ENCODE data around the gene SPRR3. TPM values are rescaled to one million over a fixed set of nuclear protein-coding genes. Genes with fewer than 3 reads are reported as not detected.

The SPRR3 gene
- total and polyA plus RNA-seq, 2 experiments from 2014 or later: not detected

- H3K36me3 ChIP-seq (ENCODE audit: insufficient read depth): no peaks in the 10 kb centered on the region
- no peaks in the 10 kb centered on the region; the same call in 2 of the 3 replicates for H3K36me3 Mint-ChIP-seq (ENCODE audit: low read depth)
- H3K79me2 ChIP-seq (replicated peaks; ENCODE audit: insufficient read depth): no peaks in the 10 kb centered on the region
- no peak for DNase-seq (ENCODE audit: low spot score)
- no peak overlapping the region for H3K4me3 Mint-ChIP-seq
- no peak for ATAC-seq
- no peak overlapping the region for H3K4me2 ChIP-seq
- H3K27me3 ChIP-seq (ENCODE audit: insufficient read depth): no peaks in the 10 kb centered on the region
- no peaks in the 10 kb centered on the region for H3K27me3 Mint-ChIP-seq (ENCODE audit: insufficient read depth, low read depth, poor library complexity)
- H4K20me1 ChIP-seq (replicated peaks; ENCODE audit: insufficient read depth): no peaks in the 10 kb centered on the region
- no peak overlapping the region for H3K27ac ChIP-seq (ENCODE audit: low read depth)
- peaks cover 11% of the 10 kb centered on the region; the same call in 2 of the 3 replicates for H3K4me1 Mint-ChIP-seq
- no peaks in the 10 kb centered on the region for H3F3A ChIP-seq (replicated peaks; ENCODE audit: low read depth)
- TF ChIP-seq ZNF331 (CRISPR knock-in tag; IDR thresholded peaks at IDR 0.05; ENCODE audit: low read depth) (no peak), EZH2phosphoT487 (IDR thresholded peaks at IDR 0.05; ENCODE audit: unreplicated experiment) (no peak), POLR2AphosphoS5 (IDR thresholded peaks at IDR 0.05; ENCODE audit: low read depth) (no peak), JUNB (IDR thresholded peaks at IDR 0.05; ENCODE audit: unreplicated experiment) (no peak), ZNF114 (CRISPR knock-in tag; IDR thresholded peaks at IDR 0.05) (no peak), NANOG (IDR thresholded peaks at IDR 0.05; ENCODE audit: borderline replicate concordance) (no peak)
- TF ChIP-seq, protein P1, sequence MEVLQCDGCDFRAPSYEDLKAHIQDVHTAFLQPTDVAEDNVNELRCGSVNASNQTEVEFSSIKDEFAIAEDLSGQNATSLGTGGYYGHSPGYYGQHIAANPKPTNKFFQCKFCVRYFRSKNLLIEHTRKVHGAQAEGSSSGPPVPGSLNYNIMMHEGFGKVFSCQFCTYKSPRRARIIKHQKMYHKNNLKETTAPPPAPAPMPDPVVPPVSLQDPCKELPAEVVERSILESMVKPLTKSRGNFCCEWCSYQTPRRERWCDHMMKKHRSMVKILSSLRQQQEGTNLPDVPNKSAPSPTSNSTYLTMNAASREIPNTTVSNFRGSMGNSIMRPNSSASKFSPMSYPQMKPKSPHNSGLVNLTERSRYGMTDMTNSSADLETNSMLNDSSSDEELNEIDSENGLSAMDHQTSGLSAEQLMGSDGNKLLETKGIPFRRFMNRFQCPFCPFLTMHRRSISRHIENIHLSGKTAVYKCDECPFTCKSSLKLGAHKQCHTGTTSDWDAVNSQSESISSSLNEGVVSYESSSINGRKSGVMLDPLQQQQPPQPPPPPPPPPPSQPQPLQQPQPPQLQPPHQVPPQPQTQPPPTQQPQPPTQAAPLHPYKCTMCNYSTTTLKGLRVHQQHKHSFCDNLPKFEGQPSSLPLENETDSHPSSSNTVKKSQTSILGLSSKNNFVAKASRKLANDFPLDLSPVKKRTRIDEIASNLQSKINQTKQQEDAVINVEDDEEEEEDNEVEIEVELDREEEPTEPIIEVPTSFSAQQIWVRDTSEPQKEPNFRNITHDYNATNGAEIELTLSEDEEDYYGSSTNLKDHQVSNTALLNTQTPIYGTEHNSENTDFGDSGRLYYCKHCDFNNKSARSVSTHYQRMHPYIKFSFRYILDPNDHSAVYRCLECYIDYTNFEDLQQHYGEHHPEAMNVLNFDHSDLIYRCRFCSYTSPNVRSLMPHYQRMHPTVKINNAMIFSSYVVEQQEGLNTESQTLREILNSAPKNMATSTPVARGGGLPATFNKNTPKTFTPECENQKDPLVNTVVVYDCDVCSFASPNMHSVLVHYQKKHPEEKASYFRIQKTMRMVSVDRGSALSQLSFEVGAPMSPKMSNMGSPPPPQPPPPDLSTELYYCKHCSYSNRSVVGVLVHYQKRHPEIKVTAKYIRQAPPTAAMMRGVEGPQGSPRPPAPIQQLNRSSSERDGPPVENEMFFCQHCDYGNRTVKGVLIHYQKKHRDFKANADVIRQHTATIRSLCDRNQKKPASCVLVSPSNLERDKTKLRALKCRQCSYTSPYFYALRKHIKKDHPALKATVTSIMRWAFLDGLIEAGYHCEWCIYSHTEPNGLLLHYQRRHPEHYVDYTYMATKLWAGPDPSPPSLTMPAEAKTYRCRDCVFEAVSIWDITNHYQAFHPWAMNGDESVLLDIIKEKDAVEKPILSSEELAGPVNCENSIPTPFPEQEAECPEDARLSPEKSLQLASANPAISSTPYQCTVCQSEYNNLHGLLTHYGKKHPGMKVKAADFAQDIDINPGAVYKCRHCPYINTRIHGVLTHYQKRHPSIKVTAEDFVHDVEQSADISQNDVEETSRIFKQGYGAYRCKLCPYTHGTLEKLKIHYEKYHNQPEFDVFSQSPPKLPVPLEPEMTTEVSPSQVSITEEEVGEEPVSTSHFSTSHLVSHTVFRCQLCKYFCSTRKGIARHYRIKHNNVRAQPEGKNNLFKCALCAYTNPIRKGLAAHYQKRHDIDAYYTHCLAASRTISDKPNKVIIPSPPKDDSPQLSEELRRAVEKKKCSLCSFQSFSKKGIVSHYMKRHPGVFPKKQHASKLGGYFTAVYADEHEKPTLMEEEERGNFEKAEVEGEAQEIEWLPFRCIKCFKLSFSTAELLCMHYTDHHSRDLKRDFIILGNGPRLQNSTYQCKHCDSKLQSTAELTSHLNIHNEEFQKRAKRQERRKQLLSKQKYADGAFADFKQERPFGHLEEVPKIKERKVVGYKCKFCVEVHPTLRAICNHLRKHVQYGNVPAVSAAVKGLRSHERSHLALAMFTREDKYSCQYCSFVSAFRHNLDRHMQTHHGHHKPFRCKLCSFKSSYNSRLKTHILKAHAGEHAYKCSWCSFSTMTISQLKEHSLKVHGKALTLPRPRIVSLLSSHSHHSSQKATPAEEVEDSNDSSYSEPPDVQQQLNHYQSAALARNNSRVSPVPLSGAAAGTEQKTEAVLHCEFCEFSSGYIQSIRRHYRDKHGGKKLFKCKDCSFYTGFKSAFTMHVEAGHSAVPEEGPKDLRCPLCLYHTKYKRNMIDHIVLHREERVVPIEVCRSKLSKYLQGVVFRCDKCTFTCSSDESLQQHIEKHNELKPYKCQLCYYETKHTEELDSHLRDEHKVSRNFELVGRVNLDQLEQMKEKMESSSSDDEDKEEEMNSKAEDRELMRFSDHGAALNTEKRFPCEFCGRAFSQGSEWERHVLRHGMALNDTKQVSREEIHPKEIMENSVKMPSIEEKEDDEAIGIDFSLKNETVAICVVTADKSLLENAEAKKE (CRISPR knock-in tag; IDR thresholded peaks at IDR 0.05): no peak
- TF ChIP-seq, protein P2, sequence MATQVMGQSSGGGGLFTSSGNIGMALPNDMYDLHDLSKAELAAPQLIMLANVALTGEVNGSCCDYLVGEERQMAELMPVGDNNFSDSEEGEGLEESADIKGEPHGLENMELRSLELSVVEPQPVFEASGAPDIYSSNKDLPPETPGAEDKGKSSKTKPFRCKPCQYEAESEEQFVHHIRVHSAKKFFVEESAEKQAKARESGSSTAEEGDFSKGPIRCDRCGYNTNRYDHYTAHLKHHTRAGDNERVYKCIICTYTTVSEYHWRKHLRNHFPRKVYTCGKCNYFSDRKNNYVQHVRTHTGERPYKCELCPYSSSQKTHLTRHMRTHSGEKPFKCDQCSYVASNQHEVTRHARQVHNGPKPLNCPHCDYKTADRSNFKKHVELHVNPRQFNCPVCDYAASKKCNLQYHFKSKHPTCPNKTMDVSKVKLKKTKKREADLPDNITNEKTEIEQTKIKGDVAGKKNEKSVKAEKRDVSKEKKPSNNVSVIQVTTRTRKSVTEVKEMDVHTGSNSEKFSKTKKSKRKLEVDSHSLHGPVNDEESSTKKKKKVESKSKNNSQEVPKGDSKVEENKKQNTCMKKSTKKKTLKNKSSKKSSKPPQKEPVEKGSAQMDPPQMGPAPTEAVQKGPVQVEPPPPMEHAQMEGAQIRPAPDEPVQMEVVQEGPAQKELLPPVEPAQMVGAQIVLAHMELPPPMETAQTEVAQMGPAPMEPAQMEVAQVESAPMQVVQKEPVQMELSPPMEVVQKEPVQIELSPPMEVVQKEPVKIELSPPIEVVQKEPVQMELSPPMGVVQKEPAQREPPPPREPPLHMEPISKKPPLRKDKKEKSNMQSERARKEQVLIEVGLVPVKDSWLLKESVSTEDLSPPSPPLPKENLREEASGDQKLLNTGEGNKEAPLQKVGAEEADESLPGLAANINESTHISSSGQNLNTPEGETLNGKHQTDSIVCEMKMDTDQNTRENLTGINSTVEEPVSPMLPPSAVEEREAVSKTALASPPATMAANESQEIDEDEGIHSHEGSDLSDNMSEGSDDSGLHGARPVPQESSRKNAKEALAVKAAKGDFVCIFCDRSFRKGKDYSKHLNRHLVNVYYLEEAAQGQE (IDR thresholded peaks at IDR 0.05; ENCODE audit: unreplicated experiment): no peak
- no peak overlapping the region for H3K4me3 ChIP-seq
- H2AFZ ChIP-seq: no peak overlapping the region
- no peak overlapping the region for H3K27ac Mint-ChIP-seq
- no peaks in the 10 kb centered on the region; the same call in 1 of the 2 replicates for H3K4me1 ChIP-seq (ENCODE audit: insufficient read depth)
- no peaks in the 10 kb centered on the region for H3K9me2 ChIP-seq (ENCODE audit: insufficient read depth)
- peaks cover 8% of the 10 kb centered on the region; the same call in 2 of the 3 replicates for H3K9me3 Mint-ChIP-seq
Measured at GRCh38 chr1:152993186-152993585, 8.4 kb upstream of the SPRR3 start.
